Testis (tissue), 2 donors: Measurements from ENCODE around the gene NPR1.

Experiments used
- CTCF ChIP-seq, 3 experiments: fragments of 450-650 bp in 2 of 3; fragments of 200-600 bp in 1 of 3; sonication (generic) in 1 of 3; IDR thresholded peaks; one replicate each; pipeline ENCODE4 v1.5.1; 2016 to 2019; ENCODE audit warnings: antibody characterized with exemption in 3 of 3, mild to moderate bottlenecking in 2 of 3, moderate library complexity in 1 of 3
- POLR2A ChIP-seq: fragments of 450-650 bp; IDR thresholded peaks from one replicate; pipeline ENCODE4 v1.6.1; 2017; ENCODE audit warnings: antibody characterized with exemption, mild to moderate bottlenecking, moderate library complexity

- TF ChIP-seq CTCF (IDR thresholded peaks at IDR 0.05) (peak in 1 of 3 experiments; percentile 38), POLR2A (peak; percentile 74)
These were observed 44.5 kb upstream of the NPR1 start, which contains the start of gene CHTOP for GRCh38 chr1:153633754-153634665.
